ENCODE results near the gene INHA.

Gene INHA

GRCh38 chr2:219566640-219567039 is 5.5 kb upstream of the INHA start:
- no peak for DNase-seq (ENCODE audit: extremely low spot score)
- TF ChIP-seq CTCF (IDR thresholded peaks at IDR 0.05; ENCODE audit: control extremely low read depth, extremely low read depth, low read depth, missing control alignments): no peak
- ChIA-PET POLR2A (no interaction called here), CTCF (interaction anchor here (1.4 to 2.3 kb wide), 2 partner anchors 11 to 37 kb away, joined by 3 to 7 read pairs; no protein-coding TSS in a partner anchor)

GRCh38 chr2:219567131-219567530 is 5.0 kb upstream of the INHA start:
- DNase-seq (ENCODE audit: extremely low spot score): no peak
- CTCF ChIA-PET: interaction anchor here (2.3 kb wide), 1 partner anchor 12 kb away, joined by 7 read pairs; no protein-coding TSS in a partner anchor
- POLR2A ChIA-PET: no interaction called here
- TF ChIP-seq CTCF (IDR thresholded peaks at IDR 0.05; ENCODE audit: control extremely low read depth, extremely low read depth, low read depth, missing control alignments): no peak

- no peak for TF ChIP-seq CTCF (IDR thresholded peaks at IDR 0.05; ENCODE audit: control extremely low read depth, extremely low read depth, low read depth, missing control alignments)
- POLR2A ChIA-PET: no interaction called here
- CTCF ChIA-PET: interaction anchor here (2.3 kb wide), 1 partner anchor 13 kb away, joined by 7 read pairs; no protein-coding TSS in a partner anchor
- no peak for DNase-seq (ENCODE audit: extremely low spot score)
These were observed 4.2 kb upstream of the INHA start for GRCh38 chr2:219567791-219568361.

- CTCF ChIA-PET: no interaction called here
These were observed 3.1 kb upstream of the INHA start for GRCh38 chr2:219569041-219569440.

GRCh38 chr2:219569635-219570034 is 2.5 kb upstream of the INHA start:
- CTCF ChIA-PET: no interaction called here

More at GRCh38 chr2:219569041-219569440, 3.1 kb upstream of the INHA start:
- POLR2A ChIA-PET: no interaction called here
- DNase-seq (ENCODE audit: extremely low spot score): no peak
- TF ChIP-seq CTCF (IDR thresholded peaks at IDR 0.05; ENCODE audit: control extremely low read depth, extremely low read depth, low read depth, missing control alignments): no peak

GRCh38 chr2:219570194-219570923 is 1.8 kb upstream of the INHA start:
- POLR2A ChIA-PET: no interaction called here
- no peak for DNase-seq (ENCODE audit: extremely low spot score)
- no peak for TF ChIP-seq CTCF (IDR thresholded peaks at IDR 0.05; ENCODE audit: control extremely low read depth, extremely low read depth, low read depth, missing control alignments)
- CTCF ChIA-PET: interaction anchor here (1.0 to 3.1 kb wide), 3 partner anchors 10 to 28 kb away, joined by 3 to 18 read pairs (median 3); no protein-coding TSS in a partner anchor

More at GRCh38 chr2:219569635-219570034, 2.5 kb upstream of the INHA start:
- no peak for DNase-seq (ENCODE audit: extremely low spot score)
- POLR2A ChIA-PET: no interaction called here
- no peak for TF ChIP-seq CTCF (IDR thresholded peaks at IDR 0.05; ENCODE audit: control extremely low read depth, extremely low read depth, low read depth, missing control alignments)

All from GM10248 (cell line).